NCI-H446 (cell line): ENCODE data around the gene TSPAN6.

Experiments used
- DNase-seq, 2 experiments: peaks; one replicate each; lab custom pipeline; 2025; lab: John Stamatoyannopoulos, UW

The TSPAN6 gene

DNA sequence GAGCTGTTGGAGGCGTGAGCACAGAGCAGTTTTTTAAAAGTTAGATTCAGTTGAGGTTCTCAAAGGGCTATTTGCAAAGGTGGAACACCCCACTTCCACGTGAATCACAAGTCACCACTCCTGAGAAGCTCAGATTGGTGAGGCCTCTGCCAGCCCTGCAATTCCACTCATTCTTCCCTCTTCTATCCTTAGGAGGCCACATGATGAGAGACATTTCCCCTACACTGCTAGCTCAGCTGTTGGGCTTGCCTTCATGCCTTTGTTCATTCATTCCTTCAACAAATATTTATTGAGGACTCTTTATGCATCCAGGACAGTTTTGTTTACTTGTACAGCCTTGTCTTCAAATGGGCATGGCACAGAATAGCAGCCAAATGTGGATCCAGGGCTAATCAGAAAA, 11.1 kb upstream of the TSPAN6 start:
- DNase-seq, result no peak

DNA sequence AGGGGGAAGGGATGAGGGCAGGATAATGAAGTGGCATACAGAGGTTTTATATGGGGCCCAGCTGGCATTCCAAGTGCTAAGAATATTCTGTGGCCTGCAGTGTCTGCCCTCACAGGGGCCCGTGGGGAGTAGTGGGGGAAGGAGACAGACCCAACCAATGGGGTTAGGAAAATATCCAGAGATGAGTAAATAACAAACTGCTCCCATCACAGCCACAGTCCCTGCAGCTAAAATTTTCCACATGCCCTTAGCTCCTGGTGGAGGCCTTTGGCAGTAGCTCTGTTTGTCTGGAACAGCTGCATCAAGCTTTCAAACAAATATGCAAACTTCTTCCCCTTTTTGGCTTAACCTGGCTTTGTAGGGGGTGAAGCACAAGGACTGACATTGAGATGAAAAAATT, 10.5 kb upstream of the TSPAN6 start:
- DNase-seq, result no peak

DNA sequence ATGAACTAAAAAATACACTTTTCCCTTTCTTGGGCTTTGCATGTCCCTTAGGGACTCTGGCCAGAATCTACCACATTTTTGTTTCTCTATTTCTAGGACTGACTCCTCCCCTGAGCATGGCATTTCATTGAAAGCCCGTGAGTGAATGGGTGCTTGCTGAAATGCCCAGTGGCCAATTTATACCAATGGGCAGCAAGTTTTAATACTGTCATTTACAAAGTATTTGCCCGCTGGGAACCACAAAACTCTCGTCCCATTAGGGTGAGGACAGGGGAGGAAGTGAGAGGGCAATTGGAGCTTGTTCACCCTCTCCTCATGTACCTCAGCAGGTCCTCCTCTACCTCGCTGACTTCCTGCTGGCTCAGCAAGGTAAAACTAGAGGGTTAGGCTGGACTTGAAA, 8.5 kb upstream of the TSPAN6 start:
- DNase-seq, result no peak

DNA sequence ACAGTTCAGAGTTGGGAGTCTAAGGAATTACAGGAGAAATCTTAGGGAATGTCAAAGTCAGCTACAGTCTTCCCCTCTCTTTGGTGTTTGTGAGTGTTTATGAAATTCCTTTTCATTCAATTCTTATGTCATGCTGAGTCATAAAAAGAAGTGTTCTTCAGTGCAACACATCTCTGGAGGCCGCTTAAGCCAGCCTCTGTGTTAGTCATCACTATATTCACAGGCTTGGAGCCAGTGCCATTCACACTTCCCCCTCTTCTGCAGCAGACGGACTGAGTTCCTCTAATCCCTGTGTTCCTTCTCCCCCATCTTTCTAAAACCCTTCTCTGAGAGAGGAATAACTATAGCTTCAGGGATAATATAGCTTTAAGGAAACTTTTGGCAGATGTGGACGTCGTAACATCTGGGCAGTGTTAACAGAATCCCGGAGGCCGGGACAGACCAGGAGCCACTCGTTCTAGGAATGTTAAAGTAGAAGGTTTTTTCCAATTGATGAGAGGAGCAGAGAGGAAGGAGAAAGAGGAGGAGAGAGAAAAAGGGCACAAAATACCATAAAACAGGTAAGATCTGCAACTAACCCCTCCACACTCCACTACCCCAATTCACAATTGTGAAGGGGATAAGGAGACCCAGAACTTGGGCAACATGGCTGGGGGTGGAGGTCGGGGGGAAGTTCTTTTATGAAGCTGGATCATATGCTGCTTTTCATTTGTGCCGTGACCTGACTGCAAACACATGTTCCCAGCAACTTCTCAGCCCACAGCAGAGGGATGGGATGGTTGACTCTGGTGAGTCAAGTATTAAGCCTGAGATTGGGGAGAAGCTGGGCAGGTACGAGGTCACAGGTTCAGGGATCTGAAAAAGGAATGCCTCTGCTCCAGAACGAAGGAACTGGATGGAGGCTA, 7.6 kb upstream of the TSPAN6 start, which contains the start of gene SRPX2:
SRPX2 (plus strand) TSS at position 244 of the 905 bp plus-strand sequence. CDS start 2,124 bp downstream, outside the sequence.
- DNase-seq, result no peak

DNA sequence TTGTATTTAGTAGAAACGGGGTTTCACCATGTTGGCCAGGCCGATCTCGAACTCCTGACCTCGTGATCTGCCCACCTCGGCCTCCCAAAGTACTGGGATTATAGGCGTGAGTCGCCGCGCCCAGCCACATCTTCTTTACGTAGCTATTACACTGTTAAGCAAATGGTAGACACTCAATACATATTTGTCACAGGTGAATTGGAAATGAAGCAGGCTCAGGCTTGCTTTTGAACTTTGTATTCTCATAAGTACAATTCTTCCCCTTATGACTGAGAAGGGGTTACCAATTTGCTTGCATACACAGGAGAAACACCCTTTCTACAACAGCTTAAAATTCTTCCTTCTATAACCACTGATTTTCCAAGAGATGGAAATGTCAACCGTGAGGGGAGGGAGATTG, 6.6 kb upstream of the TSPAN6 start:
- no peak for DNase-seq

DNA sequence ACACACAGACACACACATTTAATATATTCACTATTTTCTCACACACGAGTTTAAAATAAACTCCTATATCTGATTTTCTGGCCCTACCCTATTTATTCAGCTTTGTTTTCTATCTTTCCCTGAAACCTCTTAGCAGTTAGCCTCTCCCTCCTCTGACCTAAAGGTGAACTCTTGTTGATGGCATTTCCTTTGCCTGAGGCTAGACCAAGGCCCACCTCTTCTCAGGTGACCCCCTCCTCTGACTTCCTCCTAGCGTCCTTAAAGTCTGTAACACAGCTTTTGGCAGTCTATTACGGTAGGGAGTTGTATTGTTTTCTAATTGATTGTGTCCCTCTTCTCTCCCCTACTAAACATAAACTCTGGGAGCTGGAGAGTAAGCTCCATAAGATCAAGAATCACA, 5.7 kb upstream of the TSPAN6 start:
- DNase-seq, result no peak

DNA sequence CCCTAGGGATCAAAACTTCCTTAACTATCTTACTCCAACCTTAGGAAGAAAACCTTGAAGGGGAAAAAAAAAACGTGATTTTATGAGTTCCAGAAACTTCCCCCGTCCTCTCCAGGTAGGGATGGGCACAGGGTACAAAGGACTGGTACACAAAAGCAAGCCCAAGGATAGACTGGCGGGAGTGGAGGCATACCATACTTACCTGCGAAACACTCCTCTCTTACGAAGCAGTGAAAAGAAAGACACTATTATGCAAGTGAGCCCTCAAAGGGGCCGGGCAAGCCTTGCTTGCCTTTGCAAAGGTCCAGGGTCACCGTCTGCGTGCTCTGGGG, 651 bp downstream of the TSPAN6 start:
- no peak for DNase-seq

DNA sequence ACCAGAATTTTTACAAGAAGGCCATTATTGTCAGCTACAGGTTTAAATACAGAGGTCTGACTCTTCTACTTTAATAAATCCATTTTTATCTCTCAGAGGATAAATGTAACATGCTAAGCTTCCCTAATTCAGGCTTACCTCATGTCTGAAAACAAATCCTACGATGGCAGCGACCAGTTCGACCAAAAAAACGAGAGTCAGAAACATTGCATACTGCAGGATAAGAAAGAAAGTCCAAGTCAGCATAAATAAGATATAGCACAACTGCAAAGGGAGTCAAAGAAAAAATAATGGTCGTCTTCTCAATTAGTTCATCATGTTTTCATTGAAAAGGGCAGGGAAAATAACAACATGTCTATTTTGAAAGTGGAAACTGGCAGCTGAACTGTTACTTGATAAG, 1.6 kb downstream of the TSPAN6 start:
- no peak for DNase-seq

DNA sequence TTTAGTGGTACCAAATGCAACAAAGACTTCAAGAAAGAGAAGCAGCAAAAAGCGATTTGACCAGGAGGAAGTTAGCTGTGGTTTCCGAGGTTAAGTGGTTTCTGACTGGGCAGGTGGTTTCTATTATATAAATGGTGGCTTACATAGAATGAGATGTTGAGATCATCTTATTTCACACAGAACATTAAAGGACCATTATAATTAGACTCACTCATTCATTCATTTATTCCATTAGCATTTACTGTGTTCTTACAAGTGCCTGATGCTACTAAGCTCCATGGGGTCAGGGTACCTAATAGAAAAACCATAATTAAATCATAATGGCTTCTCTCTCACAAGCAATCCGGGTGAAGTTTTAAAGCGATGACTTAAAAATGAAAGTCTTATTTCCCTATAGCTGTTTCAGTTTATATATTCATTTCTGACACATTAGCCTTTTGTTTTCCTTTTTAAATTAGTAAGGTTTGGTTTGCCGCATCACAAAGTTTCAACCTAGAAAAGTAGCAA, 10.6 kb downstream of the TSPAN6 start:
- DNase-seq, result no peak

DNA sequence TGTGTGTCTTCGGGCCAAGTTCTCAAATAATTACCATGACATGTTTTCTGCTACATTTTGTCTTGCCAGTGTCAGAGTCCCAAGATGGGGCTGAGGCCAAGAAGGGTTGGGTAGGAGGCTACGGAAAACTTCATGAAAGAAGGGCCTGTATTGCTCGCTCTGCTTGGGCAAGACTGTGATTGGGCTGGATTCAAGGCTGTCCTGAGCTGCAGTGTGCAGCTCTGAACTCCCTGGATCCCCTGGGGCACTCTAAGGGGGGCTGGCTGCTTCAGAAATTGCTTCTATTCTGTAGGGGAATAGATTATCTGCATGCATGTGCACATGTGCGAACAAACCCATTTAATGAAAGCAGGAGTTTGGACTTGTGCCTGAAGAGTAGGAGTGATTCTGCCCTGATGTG, 13.6 kb downstream of the TSPAN6 start:
- no peak for DNase-seq

DNA sequence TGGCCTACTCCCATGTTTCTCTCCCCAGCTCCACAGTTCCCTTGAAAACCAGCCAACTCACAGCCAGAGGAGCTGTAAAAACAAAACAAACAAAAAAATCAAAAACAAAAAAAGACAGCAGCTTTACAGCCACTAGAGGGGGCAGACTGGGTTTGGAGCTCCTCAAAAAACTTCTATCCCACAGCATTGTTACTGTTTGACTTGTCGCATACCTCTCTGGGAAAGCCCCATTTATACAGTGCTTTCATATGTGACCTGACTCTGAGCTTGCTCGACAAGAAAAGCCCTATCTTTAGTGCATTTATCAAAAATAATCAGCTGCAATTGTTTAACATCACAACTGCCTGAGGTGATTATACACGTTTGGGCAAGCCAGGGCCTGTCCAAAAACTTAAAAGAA, 21.6 kb downstream of the TSPAN6 start:
- peak; percentile 13 to 41 for DNase-seq

DNA sequence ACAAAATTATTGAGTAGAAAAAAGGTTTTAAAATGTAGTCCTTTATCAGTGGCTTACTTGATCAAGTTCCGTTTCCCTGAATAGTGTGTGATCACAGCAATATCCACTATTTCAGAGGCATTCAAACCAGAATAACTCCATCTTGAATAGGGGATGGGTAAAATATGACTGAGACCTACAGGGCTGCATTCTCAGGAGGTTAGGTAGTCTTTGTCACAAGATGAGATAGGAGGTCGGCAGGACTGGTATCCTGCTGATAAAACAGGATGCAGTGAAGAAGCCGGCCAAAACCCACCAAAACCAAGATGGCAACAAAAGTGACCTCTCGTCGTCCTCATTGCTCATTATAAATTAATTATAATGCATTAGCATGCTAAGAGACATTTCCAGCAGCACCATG, 24.7 kb downstream of the TSPAN6 start:
- DNase-seq, result no peak

DNA sequence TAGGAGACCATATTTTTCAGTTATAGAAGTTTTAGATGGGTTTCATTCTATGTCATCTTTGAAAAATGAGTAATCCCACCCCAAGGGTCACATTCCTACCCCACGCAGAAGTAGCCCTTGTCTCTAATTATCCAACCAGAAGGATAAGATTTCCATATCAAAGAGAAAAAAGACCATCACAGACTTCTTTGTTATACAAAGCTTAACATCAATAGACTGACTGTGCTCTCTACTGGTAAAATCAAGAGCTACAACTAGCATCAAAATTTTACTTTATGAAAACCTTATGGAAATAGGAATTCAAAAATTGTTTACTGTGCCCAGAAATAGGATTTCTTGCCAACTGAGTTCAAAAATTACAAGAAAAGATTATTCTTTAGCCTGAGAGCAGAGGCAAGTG, 27.0 kb downstream of the TSPAN6 start:
- DNase-seq, result no peak

DNA sequence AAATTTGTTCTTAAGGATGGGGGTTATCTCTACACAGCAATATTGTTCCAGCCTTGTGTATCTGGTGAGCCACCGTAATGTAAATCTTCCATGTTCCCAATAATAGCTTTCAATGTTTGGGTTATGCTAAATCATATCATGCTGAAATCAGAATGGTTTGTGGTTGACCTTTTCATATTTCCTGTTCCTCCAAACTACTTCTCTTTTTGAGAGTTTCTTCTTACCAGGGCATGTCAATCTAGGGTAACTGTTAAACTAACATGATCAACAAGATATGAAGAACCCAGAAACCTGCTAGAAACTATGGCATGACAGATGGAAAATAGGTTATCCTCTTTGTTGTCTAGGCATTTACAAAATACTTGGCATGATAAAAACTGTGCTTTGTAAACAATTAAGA, 29.9 kb downstream of the TSPAN6 start:
- no peak for DNase-seq

DNA sequence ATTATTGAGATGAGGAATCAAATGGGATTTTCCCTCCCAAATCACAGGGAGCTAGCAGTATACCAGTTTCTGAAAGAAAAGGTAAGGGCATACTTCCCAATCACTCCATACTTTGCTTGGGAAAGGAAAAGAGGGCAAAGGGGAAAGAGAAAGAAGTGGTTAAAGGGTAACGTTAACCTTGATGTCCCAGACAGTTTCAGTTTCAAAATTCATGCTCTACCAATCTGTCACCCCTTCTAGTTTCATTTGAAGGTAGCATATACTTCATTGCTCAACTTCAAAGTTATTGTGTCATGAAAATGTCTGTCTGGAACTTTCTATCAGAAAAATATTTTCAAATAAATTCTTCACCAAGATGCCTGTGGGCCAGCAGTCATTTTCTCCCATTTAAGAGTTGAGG, 35.8 kb downstream of the TSPAN6 start:
- DNase-seq, result no peak

DNA sequence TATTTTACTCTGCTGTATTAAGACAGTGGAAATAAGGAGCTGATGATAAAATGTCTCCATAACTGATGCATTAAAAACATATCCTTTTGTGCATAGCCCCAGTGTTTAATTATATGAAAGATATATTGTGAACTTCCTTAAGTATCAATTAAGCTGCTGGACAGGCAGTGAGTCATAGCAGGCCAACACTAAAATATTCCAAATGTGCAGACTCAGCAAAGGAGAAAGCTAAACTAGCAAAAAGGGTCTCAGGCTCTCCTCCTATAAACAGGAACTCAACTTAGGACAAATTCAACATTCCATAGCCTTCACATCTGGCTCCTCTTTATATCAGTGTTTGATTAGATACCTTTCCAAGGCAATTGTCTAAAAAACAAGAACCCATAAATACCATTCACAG, 36.3 kb downstream of the TSPAN6 start:
- no peak for DNase-seq

DNA sequence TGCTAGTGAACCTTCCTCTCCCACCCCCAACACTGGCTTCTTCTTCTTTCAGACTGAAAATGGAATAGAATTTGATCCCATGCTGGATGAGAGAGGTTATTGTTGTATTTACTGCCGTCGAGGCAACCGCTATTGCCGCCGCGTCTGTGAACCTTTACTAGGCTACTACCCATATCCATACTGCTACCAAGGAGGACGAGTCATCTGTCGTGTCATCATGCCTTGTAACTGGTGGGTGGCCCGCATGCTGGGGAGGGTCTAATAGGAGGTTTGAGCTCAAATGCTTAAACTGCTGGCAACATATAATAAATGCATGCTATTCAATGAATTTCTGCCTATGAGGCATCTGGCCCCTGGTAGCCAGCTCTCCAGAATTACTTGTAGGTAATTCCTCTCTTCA, 37.1 kb downstream of the TSPAN6 start:
- DNase-seq, result no peak

DNA sequence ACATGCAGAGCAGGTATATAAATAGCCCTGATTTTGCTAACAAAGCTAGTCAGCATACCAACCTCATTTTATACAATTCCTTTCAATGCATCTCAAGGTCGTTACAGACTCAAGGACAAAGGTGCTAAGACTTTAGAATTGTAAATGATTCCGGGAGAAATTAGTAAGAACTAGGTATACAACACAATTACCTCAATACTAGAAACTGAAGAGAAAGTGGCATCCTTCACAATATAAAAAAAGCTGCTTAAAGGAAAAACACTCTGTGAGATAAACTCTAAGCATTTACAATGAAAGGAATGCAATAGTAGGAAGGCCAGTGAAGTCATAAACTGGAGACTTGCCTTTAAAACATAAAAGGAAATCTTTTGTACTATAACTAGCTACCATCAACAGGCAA, 40.0 kb downstream of the TSPAN6 start:
- no peak for DNase-seq

DNA sequence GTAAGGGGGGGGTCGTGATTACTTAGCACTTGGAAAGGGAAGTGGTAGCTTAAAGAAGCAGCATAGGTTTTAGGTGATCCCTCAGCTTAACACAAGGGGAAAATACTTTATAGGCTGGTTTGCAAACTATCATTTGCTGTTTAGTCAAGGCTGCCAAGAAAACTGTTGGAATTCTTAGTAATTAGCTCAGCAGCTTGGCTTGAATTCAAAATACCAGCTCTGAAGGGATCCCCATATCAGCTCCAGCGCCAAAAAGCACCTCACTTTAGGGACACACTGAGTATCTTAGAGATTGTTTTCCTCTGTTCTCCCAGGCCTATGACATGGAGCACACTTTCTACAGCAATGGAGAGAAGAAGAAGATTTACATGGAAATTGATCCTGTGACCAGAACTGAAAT, 43.0 kb downstream of the TSPAN6 start:
- no peak for DNase-seq

DNA sequence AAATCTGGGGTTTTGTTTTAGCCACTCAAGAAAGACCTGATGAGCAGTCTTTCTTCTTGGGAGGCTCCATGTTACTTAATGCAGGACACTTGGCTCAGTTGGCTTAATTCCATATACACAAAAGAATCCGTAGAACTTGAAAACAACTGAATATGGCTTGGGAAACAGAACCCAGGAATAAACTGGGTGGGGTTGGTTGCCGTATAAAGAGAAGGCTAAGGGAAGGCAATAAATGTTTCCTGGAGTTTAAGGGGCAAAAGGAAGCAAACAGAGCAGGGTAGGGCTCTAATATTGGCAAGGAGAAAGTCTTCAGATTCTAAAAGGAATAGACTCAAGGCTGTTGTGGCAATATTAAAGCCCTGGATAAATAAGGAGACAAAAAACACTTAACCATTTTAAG, 43.5 kb downstream of the TSPAN6 start:
- no peak for DNase-seq

DNA sequence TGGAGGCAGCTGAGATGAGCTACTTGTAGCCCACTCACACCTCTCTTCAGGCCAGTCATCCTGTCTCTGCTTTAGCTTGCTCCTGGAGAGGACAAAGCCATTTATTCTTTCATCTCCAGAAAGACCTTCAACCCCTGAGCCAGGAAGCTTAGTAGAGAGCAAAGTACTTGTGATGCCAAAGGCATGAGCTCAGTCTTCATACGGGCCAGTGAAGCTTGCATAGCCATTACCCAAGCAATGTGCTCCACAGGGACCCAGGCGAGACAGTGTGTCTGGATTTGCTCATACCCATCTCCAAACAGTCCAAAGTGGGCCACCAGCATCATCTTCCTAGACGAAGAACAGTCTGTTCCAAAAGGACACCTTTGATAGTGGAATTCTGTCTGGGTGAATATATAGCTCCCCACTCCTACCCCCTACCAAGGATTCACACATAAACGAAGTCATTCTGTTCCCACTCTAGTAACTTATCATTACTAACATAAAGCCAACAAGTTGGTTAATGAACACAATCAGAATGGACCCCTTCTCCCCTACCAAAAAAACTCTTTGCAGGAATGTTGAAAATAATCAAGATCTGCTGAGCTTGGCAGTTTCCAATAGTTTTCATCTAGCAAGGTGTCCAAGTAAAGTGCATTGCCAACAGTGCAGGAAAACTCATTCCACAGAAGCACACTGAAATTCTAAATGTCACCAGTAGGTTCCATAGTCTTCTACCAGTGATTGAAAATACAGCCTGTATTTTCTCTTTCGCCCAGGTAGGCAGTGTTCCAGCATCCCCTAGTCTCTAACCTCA, 45.2 kb downstream of the TSPAN6 start:
- no peak for DNase-seq

DNA sequence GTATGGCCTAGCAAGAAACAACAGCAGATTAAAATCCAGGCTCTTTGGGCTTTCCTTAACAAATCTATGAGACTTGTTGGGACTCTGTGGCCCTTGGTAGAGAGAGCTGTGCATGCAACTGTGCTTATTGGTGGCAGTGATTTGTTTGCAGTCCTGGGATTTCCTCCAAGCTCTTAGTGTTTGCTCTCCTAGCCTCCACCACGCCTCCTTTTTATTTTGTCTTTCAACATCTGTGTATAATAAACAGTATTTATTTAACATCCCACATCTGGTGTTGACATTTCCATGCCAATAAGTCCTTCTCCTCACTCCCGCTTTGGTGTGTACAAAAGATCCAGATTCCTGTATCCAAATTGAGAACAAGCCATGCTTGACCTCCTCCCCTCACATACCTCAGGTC, 48.7 kb downstream of the TSPAN6 start:
- no peak for DNase-seq

DNA sequence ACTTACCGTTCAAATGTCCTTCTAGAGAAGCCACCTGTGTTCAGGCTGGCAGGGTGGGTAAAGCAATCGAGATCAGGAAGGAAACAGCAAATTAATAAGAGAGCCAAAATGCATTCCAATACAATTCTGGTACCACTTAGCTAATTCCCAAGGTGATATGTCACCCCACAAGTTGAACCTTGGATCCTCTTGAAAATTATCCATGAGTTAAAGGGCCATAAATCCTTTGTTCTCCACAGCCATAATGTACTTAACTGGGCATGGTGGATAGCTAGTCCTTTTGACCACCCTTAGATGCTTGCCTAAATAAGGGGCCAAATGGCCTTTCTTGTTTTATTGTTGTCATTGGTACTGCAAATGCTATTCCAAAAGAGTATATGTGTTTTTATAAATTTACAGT, 49.9 kb downstream of the TSPAN6 start:
- no peak for DNase-seq
